Neutrophil (primary cell): ENCODE results near the gene GTF3A.

Experiments
- H3K27ac ChIP-seq: fragments of 200-600 bp; sonication (generic); 2 replicates; pipeline ENCODE4 v1.5.1; 2016; ENCODE audit warnings: mild to moderate bottlenecking, moderate library complexity
- H3K27me3 ChIP-seq: fragments of 200-600 bp; sonication (generic); 2 replicates; pipeline ENCODE4 v1.6.0; 2016; ENCODE audit warnings: mild to moderate bottlenecking
- H3K36me3 ChIP-seq: fragments of 200-600 bp; sonication (generic); 2 replicates; pipeline ENCODE4 v1.5.1; 2017
- H3K4me1 ChIP-seq, 2 experiments: fragments of 200-600 bp in 1 of 2; sonication (generic) in 1 of 2; 1 replicate in 1 of 2; 2 replicates in 1 of 2; pipeline versions ENCODE4 v1.5.1 to v1.6.1; 2013 to 2016; ENCODE audit warnings: low read depth in 1 of 2, low read length in 1 of 2, mild to moderate bottlenecking in 1 of 2, moderate library complexity in 1 of 2; ENCODE audit not compliant: control insufficient read depth in 1 of 2, insufficient read depth in 1 of 2
- H3K4me3 ChIP-seq, 2 experiments: fragments of 200-600 bp in 1 of 2; sonication (generic) in 1 of 2; 1 replicate in 1 of 2; 2 replicates in 1 of 2; pipeline ENCODE4 v1.5.1; 2013 to 2016; ENCODE audit warnings: low read depth in 1 of 2, low read length in 1 of 2, mild to moderate bottlenecking in 1 of 2, moderate library complexity in 1 of 2
- H3K9me3 ChIP-seq: fragments of 200-600 bp; sonication (generic); 2 replicates; pipeline ENCODE4 v1.5.1; 2016
- CTCF ChIP-seq: fragments of 200-600 bp; sonication (generic); IDR thresholded peaks from 2 replicates; pipeline ENCODE4 v1.5.1; 2016; ENCODE audit warnings: antibody characterized with exemption

Gene GTF3A

GRCh38 chr13:27419328-27419727 lies 5.1 kb upstream of the GTF3A start:
- no peaks in the 10 kb centered on the region for H3K27me3 ChIP-seq
- H3K27ac ChIP-seq, result no peak overlapping the region
- H3K4me1 ChIP-seq, result peaks cover 8 to 11% of the 10 kb centered on the region in 2 experiments
- no peak overlapping the region for H3K4me3 ChIP-seq
- no peak for TF ChIP-seq CTCF
- no peaks in the 10 kb centered on the region for H3K9me3 ChIP-seq
- H3K36me3 ChIP-seq, result no peaks in the 10 kb centered on the region

GRCh38 chr13:27421101-27421871 lies 3.1 kb upstream of the GTF3A start:
- H3K36me3 ChIP-seq, result no peaks in the 10 kb centered on the region
- no peak overlapping the region for H3K27ac ChIP-seq
- H3K9me3 ChIP-seq, result no peaks in the 10 kb centered on the region
- H3K4me1 ChIP-seq, result peaks cover 26 to 29% of the 10 kb centered on the region in 2 experiments
- no peak for TF ChIP-seq CTCF
- no peak overlapping the region for H3K4me3 ChIP-seq
- H3K27me3 ChIP-seq, result no peaks in the 10 kb centered on the region

GRCh38 chr13:27423333-27423732 lies 1.1 kb upstream of the GTF3A start:
- Histone ChIP-seq H3K9me3 (no peaks in the 10 kb centered on the region), H3K4me3 (peak overlapping the region; percentile 69 to 90), H3K27me3 (no peaks in the 10 kb centered on the region), H3K27ac (no peak overlapping the region), H3K4me1 (peaks cover 46 to 49% of the 10 kb centered on the region in 2 experiments), H3K36me3 (no peaks in the 10 kb centered on the region)
- no peak for TF ChIP-seq CTCF

- Histone ChIP-seq H3K36me3 (peaks cover 3% of the 10 kb centered on the region), H3K27me3 (no peaks in the 10 kb centered on the region), H3K4me3 (peak overlapping the region; percentile 69 to 90), H3K27ac (peak overlapping the region; percentile 90), H3K9me3 (no peaks in the 10 kb centered on the region), H3K4me1 (peaks cover 56 to 58% of the 10 kb centered on the region in 2 experiments)
- TF ChIP-seq CTCF, result no peak
Observed at GRCh38 chr13:27425158-27425917, 919 bp downstream of the GTF3A start.

GRCh38 chr13:27425918-27426630 lies 1.7 kb downstream of the GTF3A start:
- Histone ChIP-seq H3K4me3 (peak overlapping the region; percentile 69 to 90), H3K9me3 (no peaks in the 10 kb centered on the region), H3K4me1 (peaks cover 59 to 60% of the 10 kb centered on the region in 2 experiments), H3K27ac (peak overlapping the region; percentile 90), H3K36me3 (peaks cover 5% of the 10 kb centered on the region), H3K27me3 (no peaks in the 10 kb centered on the region)
- TF ChIP-seq CTCF, result peak; percentile 56
